Stomach (tissue), 4 donors: ENCODE measurements around the gene NECAB3.

Experiments used
- CTCF ChIP-seq, 7 experiments: fragments of 450-650 bp in 4 of 7; fragments of 200-600 bp in 3 of 7; sonication (generic) in 3 of 7; IDR thresholded peaks; one replicate each; pipeline ENCODE4 v1.5.1; 2016 to 2019; ENCODE audit warnings: antibody characterized with exemption in 7 of 7, control low read depth in 2 of 7, mild to moderate bottlenecking in 1 of 7
- POLR2A ChIP-seq, 4 donors: fragments of 450-650 bp; IDR thresholded peaks; one replicate each; pipeline ENCODE4 v1.6.1; 2016; ENCODE audit warnings: antibody characterized with exemption in 4 of 4, control low read depth in 2 of 4, mild to moderate bottlenecking in 1 of 4, moderate library complexity in 1 of 4

- TF ChIP-seq CTCF (IDR thresholded peaks at IDR 0.05), result peak in 5 of 7 experiments; percentile 21 to 41 (median 30)
- TF ChIP-seq POLR2A (IDR thresholded peaks at IDR 0.05), result peak in 2 of 4 donors; percentile 76 to 82
Measured at GRCh38 chr20:33666293-33667244, 7.7 kb downstream of the NECAB3 start, which contains the start of gene ACTL10.
